Adipocyte (in vitro differentiated cells): ENCODE measurements around the gene ENTHD1.

Experiments
- DNase-seq: peaks from one replicate; pipeline ENCODE4 v3.0.0-alpha.2; 2015; ENCODE audit warnings: low read depth
- H3K27me3 ChIP-seq: replicated peaks from 2 replicates; pipeline ENCODE4 v1.7.0; 2013; ENCODE audit warnings: mild to moderate bottlenecking, low read length, moderate library complexity; ENCODE audit not compliant: control insufficient read depth, insufficient read depth
- H3K36me3 ChIP-seq: 2 replicates; pipeline ENCODE4 v1.7.0; 2013; ENCODE audit warnings: low read length, mild to moderate bottlenecking, moderate library complexity; ENCODE audit not compliant: control insufficient read depth, insufficient read depth, severe bottlenecking
- H3K4me1 ChIP-seq: 2 replicates; pipeline ENCODE4 v1.7.0; 2013; ENCODE audit warnings: mild to moderate bottlenecking, low read length, moderate library complexity; ENCODE audit not compliant: control insufficient read depth, insufficient read depth
- H3K4me3 ChIP-seq: 2 replicates; pipeline ENCODE4 v1.7.0; 2013; ENCODE audit warnings: mild to moderate bottlenecking, low read length, moderate library complexity
- H3K9ac ChIP-seq: 2 replicates; pipeline ENCODE4 v1.7.0; 2013; ENCODE audit warnings: mild to moderate bottlenecking, low read length, moderate library complexity
- H3K9me3 ChIP-seq: 2 replicates; pipeline ENCODE4 v1.7.0; 2013; ENCODE audit warnings: mild to moderate bottlenecking, low read length, moderate library complexity; ENCODE audit not compliant: control insufficient read depth

The ENTHD1 gene, protein sequence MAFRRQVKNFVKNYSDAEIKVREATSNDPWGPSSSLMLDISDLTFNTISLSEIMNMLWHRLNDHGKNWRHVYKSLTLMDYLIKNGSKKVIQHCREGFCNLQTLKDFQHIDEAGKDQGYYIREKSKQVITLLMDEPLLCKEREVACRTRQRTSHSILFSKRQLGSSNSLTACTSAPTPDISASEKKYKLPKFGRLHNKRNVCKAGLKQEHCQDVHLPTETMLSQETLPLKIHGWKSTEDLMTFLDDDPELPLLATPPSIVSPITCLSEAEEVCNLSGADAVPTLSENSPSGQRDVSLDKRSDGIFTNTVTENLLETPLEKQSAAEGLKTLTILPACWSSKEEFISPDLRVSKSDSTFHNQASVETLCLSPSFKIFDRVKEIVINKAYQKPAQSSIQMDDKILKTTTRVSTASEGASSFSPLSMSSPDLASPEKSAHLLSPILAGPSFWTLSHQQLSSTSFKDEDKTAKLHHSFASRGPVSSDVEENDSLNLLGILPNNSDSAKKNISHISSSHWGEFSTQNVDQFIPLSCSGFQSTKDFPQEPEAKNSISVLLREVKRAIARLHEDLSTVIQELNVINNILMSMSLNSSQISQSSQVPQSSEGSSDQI

DNA sequence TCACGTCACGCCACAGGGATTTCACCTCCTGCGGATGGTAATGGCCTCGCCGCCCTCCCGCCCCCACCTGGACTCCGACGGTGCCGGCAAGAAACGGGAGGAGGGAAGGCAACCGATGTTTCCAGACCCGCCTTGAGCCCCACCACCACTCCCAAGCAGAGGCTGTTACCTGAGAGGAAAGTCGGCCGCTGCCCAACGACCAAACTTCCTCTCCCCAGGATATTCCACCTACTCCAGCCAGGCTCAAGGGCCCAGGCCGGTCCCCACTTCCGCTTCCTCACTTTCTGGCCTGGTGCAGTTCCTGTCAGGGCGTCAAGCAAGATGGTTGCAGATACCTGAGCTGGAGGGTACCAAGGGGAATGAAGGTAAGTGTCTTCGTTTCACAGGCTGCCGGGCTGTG lies at the start of gene ENTHD1:
ENTHD1 (minus strand) TSS at position 235 of the 400 bp plus-strand sequence. CDS start 6,012 bp downstream, outside the sequence.
- Histone ChIP-seq H3K36me3 (no peaks in the 10 kb centered on the region), H3K9me3 (no peaks in the 10 kb centered on the region), H3K27me3 (peaks cover 43% of the 10 kb centered on the region), H3K9ac (no peak within 1 kb of the TSS), H3K4me3 (no peak within 1 kb of the TSS), H3K4me1 (peaks cover 9% of the 10 kb centered on the region)
- DNase-seq, result no peak

DNA sequence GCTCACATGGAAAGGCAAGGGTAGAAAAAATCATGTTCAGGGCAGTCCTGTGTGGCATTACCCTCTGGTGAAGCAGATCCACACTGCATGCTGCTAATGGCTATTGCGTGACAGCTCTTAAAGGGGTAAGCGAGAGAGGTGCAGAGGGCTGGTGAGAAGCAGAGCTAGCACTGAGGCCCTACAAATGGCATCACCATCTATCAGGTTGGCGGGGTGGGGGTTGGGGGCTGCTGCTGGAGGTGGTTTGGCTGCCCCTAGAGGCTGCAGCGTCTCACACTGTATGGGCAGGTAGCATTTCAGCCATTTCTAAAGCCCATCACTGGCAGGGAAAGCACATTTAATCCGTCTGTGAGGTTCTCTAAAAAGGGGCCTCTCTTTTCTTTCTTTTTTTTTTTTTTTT lies 49.8 kb upstream of the ENTHD1 start:
- Histone ChIP-seq H3K4me1 (no peaks in the 10 kb centered on the region), H3K27me3 (peaks cover 39% of the 10 kb centered on the region), H3K9me3 (no peaks in the 10 kb centered on the region), H3K4me3 (no peak overlapping the region), H3K9ac (no peak overlapping the region), H3K36me3 (no peaks in the 10 kb centered on the region)
- DNase-seq, result no peak

DNA sequence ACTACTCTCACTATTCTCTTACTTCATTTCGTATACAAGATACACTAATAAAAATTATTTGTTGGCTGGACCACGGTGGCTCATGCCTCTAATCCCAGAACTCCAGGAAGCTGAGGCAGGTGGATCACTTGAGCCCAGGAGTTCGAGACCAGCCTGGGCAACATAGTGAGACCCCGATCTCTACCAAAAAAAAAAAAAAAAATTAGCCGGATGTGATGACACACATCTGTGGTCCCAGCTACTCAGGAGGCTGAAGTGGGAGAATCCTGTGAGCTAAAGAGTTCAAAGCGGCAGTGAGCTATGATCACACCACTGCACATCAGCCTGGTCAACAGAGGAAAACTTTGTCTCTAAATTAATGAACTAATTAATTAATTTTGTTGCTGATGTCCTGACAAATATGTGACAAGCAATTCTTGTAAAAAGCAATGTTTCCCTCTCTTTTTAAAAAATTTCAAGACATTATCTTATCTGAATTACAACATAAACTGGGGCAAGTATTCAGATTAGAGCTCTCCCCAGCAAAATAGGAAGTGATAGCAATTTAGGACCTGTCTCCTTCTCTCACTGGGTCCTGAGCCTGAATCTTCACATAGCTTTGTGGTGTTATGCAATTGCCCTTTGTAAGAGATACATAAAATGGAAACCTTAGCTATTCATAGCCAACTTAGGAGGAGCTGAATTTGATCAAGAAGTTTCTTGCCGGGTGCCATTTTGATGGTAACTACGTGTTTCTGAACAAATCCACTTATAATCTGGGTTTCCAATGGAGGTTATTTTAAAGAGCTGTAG lies 49.1 kb upstream of the ENTHD1 start:
- no peak for DNase-seq
- Histone ChIP-seq H3K27me3 (peaks cover 40% of the 10 kb centered on the region), H3K4me3 (no peak overlapping the region), H3K9ac (no peak overlapping the region), H3K36me3 (no peaks in the 10 kb centered on the region), H3K9me3 (no peaks in the 10 kb centered on the region), H3K4me1 (no peaks in the 10 kb centered on the region)

DNA sequence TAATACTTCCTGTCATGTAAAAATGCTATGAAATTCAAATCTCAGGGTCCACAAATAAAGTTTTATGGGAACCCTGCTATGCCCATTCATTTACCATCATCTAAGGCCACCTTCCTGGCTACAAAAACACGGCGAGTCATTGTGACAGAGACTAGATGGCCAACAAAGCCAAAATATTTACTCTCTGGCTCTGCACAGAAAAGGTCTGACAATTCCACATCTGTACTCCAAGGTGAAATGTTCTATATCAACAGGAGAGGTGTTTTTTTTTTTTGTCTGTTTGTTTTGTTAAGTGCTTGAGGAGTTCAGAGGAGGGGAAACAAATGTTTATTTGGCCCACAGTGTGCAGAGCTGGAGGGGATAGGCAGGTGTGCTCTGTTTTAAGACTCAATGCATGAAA lies 48.0 kb upstream of the ENTHD1 start:
- Histone ChIP-seq H3K4me1 (no peaks in the 10 kb centered on the region), H3K36me3 (no peaks in the 10 kb centered on the region), H3K9ac (no peak overlapping the region), H3K4me3 (no peak overlapping the region), H3K9me3 (no peaks in the 10 kb centered on the region), H3K27me3 (peaks cover 40% of the 10 kb centered on the region)
- no peak for DNase-seq

DNA sequence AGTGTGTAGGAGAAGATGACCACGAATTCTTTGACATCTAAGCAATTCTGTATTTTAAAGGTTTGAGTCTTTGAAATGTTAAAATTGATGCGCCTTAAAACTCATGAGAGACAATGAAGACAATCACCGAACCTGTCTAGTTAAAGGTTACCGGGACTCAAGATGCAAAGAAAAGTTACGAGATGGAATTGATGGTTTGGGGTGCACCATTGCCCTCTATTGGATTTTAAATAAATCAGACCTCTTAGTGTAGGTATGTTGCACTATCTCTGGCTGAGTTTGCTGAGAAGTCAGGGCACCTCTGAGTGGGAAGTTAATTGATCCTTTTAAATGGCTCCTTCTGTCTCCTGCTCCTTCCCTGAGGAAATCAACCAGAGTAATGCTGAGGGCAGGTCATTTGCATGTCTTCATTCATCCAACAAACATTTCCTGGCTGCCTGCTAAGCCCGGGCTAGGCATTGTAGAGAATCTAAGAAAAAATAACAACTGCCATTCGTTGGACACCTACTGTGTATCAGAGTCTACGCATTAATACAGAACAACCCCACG lies 47.3 kb upstream of the ENTHD1 start:
- no peak overlapping the region for H3K9ac ChIP-seq
- H3K36me3 ChIP-seq, result no peaks in the 10 kb centered on the region
- no peaks in the 10 kb centered on the region for H3K4me1 ChIP-seq
- peaks cover 41% of the 10 kb centered on the region for H3K27me3 ChIP-seq
- no peak overlapping the region for H3K4me3 ChIP-seq
- no peak for DNase-seq
- H3K9me3 ChIP-seq, result no peaks in the 10 kb centered on the region

DNA sequence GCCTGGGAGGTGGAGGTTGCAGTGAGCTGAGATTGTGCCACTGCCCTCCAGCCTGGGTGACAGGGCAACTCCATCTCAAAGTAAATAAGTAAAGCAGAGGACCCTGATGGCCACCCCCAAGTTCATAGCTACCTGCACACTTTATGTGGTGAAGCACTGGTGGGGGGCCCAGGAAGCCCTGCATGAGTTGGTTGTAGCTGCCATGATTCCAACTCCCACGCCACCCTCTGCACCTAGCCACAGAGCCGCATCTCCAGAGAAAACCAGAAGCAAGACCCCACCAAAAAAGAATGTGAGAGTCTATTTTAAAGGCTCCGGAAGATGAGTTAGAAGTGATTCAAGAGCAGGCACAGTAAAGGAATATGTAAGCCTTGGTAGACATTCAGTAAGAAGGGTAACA lies 46.3 kb upstream of the ENTHD1 start:
- no peak for DNase-seq
- H3K27me3 ChIP-seq, result peaks cover 43% of the 10 kb centered on the region
- no peak overlapping the region for H3K9ac ChIP-seq
- H3K36me3 ChIP-seq, result no peaks in the 10 kb centered on the region
- no peak overlapping the region for H3K4me3 ChIP-seq
- no peaks in the 10 kb centered on the region for H3K9me3 ChIP-seq
- H3K4me1 ChIP-seq, result no peaks in the 10 kb centered on the region

DNA sequence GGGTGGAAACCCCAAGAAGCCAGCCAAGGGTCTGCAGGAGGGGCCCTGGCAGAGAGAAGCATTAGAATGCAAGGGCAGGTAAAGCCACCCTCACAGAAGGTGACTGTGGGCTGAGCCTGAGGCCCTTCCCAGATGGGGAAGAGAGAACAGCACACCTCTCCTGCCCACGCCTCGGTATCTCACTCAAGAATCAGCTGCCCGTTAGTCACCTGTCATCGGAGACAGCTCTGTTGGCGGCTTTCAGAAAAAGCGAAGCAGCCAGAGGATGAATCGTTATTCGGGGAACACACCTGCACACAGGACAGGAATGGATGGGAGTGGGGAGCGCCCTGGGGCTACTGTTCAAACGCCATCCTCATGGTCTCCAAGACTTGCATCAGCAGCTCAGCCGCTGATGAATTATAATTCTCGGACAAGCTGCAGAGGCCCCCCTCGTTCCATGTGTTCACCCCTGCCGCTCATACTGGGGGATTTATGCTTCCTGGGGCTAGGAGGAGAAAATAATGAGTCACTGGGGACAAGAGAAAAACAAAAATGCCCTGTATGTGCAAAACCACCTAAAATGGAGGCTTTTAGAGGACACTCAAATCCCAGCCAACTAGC lies 45.0 kb upstream of the ENTHD1 start:
- H3K9ac ChIP-seq, result no peak overlapping the region
- H3K4me3 ChIP-seq, result no peak overlapping the region

DNA sequence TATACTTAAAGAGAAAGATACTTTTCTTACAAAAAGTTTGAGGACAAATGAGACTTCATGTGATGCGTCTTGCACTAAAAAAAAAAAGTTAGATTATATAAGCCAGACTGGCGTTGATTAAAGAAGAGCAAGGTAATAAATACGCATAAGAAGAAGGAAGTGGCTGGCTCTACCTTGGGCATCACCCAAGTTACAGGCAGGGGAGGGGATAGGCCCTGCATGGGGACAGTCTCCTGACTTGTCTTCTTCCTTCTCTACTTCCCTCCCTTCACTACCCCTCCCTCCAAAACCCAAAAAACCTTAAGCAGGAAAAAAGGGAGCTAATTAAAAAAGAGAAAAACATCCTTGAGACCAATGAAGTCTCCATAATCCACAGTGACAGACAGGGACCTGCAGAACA lies 44.3 kb upstream of the ENTHD1 start:
- H3K9me3 ChIP-seq, result no peaks in the 10 kb centered on the region
- H3K4me3 ChIP-seq, result no peak overlapping the region
- DNase-seq, result no peak
- no peaks in the 10 kb centered on the region for H3K36me3 ChIP-seq
- H3K9ac ChIP-seq, result no peak overlapping the region
- H3K4me1 ChIP-seq, result no peaks in the 10 kb centered on the region
- peaks cover 53% of the 10 kb centered on the region for H3K27me3 ChIP-seq

More for the DNA sequence above, 45.0 kb upstream of the ENTHD1 start:
- H3K36me3 ChIP-seq, result no peaks in the 10 kb centered on the region
- DNase-seq, result no peak
- no peaks in the 10 kb centered on the region for H3K9me3 ChIP-seq
- peaks cover 52% of the 10 kb centered on the region for H3K27me3 ChIP-seq
- no peaks in the 10 kb centered on the region for H3K4me1 ChIP-seq

DNA sequence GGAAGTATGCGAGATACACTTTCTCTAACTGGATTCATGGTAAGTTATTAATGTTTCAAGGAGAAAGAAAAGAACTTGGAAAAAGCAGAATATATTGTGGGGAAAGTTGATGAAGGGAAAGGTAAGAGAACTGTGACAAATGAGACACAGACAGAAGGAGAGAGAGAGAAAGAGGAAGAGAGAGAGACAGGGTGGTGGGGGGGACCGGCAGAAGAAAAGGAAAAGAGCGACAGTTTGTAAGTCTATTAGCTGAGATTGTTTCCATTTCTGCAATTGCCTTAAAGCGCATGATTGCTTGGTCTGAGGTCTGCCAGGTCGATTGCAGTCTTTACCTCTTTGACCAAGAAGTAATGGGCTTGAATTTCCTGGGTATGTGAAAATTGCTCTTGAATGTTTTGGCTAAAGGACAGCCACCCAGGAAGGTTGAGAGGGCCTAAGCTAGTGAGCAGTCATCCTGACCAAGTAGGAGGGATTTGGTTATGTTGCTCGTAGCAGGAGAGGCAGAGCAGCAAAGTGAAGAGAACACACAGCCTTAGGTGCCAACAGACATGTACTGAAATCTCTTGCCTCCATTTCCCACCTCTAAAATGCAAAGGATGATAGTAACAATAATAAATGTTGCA lies 43.1 kb upstream of the ENTHD1 start:
- no peaks in the 10 kb centered on the region for H3K4me1 ChIP-seq
- H3K4me3 ChIP-seq, result no peak overlapping the region
- no peaks in the 10 kb centered on the region for H3K36me3 ChIP-seq
- no peak for DNase-seq
- peaks cover 58% of the 10 kb centered on the region for H3K27me3 ChIP-seq
- H3K9me3 ChIP-seq, result no peaks in the 10 kb centered on the region
- H3K9ac ChIP-seq, result no peak overlapping the region

DNA sequence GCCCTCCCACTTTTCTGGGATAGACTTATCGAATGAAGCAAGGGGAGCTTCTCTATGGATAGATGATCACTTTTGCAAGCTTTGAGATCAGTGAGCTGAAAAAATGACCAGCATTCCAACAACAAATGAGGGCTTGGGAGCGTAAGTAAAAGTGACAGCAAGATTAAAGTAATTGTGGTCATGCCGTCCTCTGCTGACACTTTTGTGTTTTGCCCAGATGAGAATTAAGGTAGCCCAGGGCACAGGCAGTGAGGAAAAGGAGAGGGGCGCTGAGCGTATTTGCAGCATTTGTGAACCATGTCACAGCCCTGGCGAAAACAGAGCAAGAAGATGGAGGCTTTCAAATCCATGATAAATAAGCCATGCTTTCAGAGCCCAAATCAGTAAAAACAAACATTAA lies 42.1 kb upstream of the ENTHD1 start:
- Histone ChIP-seq H3K4me3 (no peak overlapping the region), H3K9ac (no peak overlapping the region), H3K9me3 (no peaks in the 10 kb centered on the region), H3K4me1 (no peaks in the 10 kb centered on the region), H3K36me3 (no peaks in the 10 kb centered on the region), H3K27me3 (peaks cover 68% of the 10 kb centered on the region)
- DNase-seq, result no peak
